ENCODE data around the gene SAA2.

DNA sequence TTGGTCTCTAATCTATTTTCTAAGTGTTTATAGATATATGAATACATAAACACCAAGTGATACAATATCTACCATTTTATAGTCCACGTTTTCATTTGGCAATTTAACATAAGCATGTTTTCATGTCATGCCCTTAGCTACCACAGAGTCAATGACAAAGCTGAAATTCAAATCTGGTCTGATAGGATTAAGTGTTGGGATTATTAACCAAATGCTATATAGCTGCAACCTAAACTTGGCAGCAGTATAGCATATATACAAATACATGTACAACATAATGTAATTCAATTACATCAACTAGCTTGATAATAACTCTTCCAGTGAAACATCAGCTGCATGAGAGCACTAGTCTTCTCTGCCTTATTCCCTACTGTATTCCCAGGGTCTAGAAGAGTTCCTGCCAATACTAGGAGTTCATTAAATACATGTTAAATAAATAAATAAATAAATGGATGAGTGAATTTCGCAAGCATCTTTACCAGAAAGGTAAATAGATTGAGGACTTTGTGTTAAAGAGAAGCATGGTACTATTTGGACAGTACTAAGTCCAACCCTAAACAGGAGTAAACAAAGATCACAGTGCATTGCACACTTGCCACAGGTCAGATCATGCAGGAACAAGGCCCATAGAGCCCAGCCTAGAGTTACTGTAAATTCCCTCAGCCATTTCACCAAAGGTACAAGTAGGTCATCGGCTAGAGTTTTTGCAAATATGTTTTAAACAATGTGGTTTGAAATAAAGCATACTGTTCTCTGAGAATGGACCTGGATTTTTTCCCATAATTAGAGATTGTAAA, 24.7 kb downstream of the SAA2 start:
- TF ChIP-seq, protein P1, sequence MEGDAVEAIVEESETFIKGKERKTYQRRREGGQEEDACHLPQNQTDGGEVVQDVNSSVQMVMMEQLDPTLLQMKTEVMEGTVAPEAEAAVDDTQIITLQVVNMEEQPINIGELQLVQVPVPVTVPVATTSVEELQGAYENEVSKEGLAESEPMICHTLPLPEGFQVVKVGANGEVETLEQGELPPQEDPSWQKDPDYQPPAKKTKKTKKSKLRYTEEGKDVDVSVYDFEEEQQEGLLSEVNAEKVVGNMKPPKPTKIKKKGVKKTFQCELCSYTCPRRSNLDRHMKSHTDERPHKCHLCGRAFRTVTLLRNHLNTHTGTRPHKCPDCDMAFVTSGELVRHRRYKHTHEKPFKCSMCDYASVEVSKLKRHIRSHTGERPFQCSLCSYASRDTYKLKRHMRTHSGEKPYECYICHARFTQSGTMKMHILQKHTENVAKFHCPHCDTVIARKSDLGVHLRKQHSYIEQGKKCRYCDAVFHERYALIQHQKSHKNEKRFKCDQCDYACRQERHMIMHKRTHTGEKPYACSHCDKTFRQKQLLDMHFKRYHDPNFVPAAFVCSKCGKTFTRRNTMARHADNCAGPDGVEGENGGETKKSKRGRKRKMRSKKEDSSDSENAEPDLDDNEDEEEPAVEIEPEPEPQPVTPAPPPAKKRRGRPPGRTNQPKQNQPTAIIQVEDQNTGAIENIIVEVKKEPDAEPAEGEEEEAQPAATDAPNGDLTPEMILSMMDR (conservative IDR thresholded peaks at IDR 0.05; ENCODE audit: low read depth, low read length) = no peak
- no peak for TF ChIP-seq EZH2 (IDR thresholded peaks at IDR 0.05; ENCODE audit: borderline replicate concordance, low read depth, low read length, poor library complexity, severe bottlenecking)

All from A673 (cell line).